ENCODE results near the gene RUNX2. TPM values are rescaled to one million over a fixed set of nuclear protein-coding genes. Genes with fewer than 3 reads are reported as not detected.

The RUNX2 gene
- total and polyA plus RNA-seq, 10 donors: 0.86 to 9.4 (median 6.6) TPM

DNA sequence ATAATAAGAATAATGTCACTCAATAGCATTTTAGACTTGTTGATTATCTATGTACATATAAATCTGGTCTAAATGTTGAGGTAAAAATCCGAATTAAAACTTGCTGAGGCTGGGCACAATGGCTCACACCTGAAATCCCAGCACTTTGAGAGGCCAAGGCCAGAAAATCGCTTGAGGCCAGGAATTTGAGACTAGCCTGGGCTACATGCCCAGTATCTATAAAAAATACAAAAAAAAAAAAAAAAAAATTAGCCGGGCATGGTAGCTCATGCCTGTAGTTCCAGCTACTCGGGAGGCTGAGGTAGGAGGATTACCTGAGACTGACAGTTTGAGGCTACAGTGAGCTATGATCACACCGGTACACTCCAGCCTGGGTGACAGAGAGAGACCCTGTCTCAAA is 83.8 kb downstream of the RUNX2 start:
- Histone ChIP-seq H3K9me3 (no peaks in the 10 kb centered on the region), H3K36me3 (no peaks in the 10 kb centered on the region), H3K4me3 (no peak overlapping the region), H3K4me1 (peaks cover 0 to 5% (median 0%) of the 10 kb centered on the region in 6 donors), H3K27ac (no peak overlapping the region), H3K27me3 (replicated peaks in 1 of 7) (peaks cover 0 to 19% (median 4%) of the 10 kb centered on the region in 7 donors)
- 81 to 92% (median 88%) methylated on average over 5 of the region's 5 CpGs for WGBS, 5 donors
- intact Hi-C loops (cut with DNase I; ENCODE audit: low total_unique reads): no loop called here
- no peak for DNase-seq
- TF ChIP-seq, protein P1, sequence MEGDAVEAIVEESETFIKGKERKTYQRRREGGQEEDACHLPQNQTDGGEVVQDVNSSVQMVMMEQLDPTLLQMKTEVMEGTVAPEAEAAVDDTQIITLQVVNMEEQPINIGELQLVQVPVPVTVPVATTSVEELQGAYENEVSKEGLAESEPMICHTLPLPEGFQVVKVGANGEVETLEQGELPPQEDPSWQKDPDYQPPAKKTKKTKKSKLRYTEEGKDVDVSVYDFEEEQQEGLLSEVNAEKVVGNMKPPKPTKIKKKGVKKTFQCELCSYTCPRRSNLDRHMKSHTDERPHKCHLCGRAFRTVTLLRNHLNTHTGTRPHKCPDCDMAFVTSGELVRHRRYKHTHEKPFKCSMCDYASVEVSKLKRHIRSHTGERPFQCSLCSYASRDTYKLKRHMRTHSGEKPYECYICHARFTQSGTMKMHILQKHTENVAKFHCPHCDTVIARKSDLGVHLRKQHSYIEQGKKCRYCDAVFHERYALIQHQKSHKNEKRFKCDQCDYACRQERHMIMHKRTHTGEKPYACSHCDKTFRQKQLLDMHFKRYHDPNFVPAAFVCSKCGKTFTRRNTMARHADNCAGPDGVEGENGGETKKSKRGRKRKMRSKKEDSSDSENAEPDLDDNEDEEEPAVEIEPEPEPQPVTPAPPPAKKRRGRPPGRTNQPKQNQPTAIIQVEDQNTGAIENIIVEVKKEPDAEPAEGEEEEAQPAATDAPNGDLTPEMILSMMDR (IDR thresholded peaks at IDR 0.05 in 8 of 11, conservative IDR thresholded peaks at IDR 0.05 in 3 of 11): no peak
- TF ChIP-seq POLR2A (IDR thresholded peaks at IDR 0.05) (no peak), POLR2AphosphoS5 (IDR thresholded peaks at IDR 0.05) (no peak)

DNA sequence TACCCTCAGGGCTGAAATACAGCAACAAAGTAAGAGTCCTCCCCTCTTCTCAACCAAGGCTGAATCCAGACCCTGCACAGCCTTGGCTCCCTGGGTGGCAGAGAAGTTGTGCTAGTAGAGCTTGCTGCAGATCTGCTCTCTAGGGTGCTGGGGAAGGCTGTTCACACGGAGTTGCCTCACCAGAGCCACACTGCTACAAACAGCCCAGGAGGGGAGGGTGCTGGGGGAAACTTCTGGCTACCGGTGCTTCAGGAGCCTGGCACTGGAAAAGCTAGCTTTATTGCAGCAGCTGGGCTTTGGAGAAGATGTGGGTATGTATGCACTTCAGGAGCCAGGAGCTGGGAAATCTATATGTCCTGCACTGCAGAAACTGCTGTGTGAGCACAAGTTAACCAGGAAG is 87.2 kb downstream of the RUNX2 start:
- 19 to 48% (median 36%) methylated on average over 2 of the region's 2 CpGs; no CpG with 5 or more reads in 1 of the 5 donors for WGBS, 5 donors

DNA sequence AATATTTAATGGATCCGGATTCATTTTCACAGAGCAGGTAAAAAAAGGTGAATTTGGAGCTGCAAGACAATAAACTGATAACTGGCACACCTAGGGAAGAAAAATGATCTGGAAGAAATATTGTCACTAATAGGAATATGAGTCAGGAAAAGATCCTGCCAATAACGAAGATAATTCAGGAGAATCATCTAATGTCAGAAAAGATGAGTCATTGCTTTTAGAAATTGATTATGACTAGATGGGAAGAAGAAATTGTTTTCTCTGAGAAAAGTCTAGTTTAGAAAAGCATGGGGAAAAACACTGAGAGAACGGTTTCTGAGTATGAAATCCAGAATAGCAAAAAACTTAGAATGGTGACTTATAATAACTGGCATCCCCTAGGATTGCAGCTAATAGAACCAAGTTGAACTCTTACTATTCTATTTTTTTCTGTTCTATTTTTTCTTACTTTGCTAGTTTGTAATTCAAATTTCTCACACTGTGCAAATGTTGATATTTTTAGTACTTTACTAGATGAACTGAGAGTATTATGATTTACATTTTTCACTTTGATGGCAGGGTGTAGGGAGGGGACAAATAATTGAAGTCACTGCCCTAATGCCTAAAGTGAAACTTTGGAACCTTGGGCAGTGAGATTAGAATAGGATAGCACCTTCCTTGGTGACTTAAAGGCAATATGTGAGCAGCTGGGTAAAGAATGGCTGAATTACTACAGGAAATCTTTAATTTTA is 87.8 kb downstream of the RUNX2 start:
- H3K27ac ChIP-seq: no peak overlapping the region
- no peak for TF ChIP-seq POLR2AphosphoS5 (IDR thresholded peaks at IDR 0.05)
- TF ChIP-seq POLR2A (IDR thresholded peaks at IDR 0.05): no peak
- TF ChIP-seq, protein P1 (IDR thresholded peaks at IDR 0.05 in 8 of 11, conservative IDR thresholded peaks at IDR 0.05 in 3 of 11): no peak
- intact Hi-C loops (cut with DNase I; ENCODE audit: low total_unique reads): no loop called here

More for the DNA sequence above, 87.2 kb downstream of the RUNX2 start:
- intact Hi-C loops (cut with DNase I; ENCODE audit: low total_unique reads): no loop called here
- H3K27ac ChIP-seq: no peak overlapping the region
- TF ChIP-seq POLR2AphosphoS5 (IDR thresholded peaks at IDR 0.05) (no peak), POLR2A (IDR thresholded peaks at IDR 0.05) (no peak)
- TF ChIP-seq, protein P1 (IDR thresholded peaks at IDR 0.05 in 8 of 11, conservative IDR thresholded peaks at IDR 0.05 in 3 of 11): no peak
- H3K9me3 ChIP-seq: no peaks in the 10 kb centered on the region
- no peak overlapping the region for H3K4me3 ChIP-seq
- no peaks in the 10 kb centered on the region for H3K36me3 ChIP-seq
- H3K4me1 ChIP-seq: peaks cover 5 to 19% (median 12%) of the 10 kb centered on the region in 6 donors
- DNase-seq: no peak
- H3K27me3 ChIP-seq (replicated peaks in 1 of 7): peaks cover 4 to 50% (median 17%) of the 10 kb centered on the region in 7 donors

DNA sequence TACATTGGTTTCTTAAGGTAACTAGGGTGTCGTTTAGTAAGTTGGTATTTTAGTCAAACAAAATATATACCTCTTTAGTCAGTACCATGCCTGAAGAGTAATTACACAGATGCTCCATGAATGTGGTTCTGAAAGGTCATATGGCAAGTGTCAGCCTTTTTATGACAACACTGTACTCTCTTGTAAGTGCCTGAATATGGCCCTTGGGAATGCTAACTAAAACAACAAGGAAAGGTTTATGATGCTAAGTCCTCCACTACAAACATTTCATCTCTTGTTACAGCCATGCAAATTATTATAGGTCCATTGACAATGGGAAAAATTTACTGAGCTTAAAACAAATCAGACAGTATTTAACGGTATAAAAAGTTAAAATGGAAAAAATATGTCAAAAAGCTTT is 88.6 kb downstream of the RUNX2 start:
- DNase-seq: no peak
- intact Hi-C loops (cut with DNase I; ENCODE audit: low total_unique reads): no loop called here
- no peak for TF ChIP-seq POLR2A (IDR thresholded peaks at IDR 0.05)
- TF ChIP-seq, protein P1 (IDR thresholded peaks at IDR 0.05 in 8 of 11, conservative IDR thresholded peaks at IDR 0.05 in 3 of 11): no peak
- no peak for TF ChIP-seq POLR2AphosphoS5 (IDR thresholded peaks at IDR 0.05)

More for the DNA sequence above, 87.8 kb downstream of the RUNX2 start:
- no peak overlapping the region for H3K4me3 ChIP-seq
- no peaks in the 10 kb centered on the region for H3K36me3 ChIP-seq
- H3K9me3 ChIP-seq: no peaks in the 10 kb centered on the region
- peaks cover 10 to 26% (median 18%) of the 10 kb centered on the region in 6 donors for H3K4me1 ChIP-seq
- no peak for DNase-seq
- 47 to 66% (median 54%) methylated on average over 3 of the region's 3 CpGs for WGBS, 5 donors
- H3K27me3 ChIP-seq (replicated peaks in 1 of 7): peaks cover 4 to 57% (median 24%) of the 10 kb centered on the region in 7 donors

More for the DNA sequence above, 88.6 kb downstream of the RUNX2 start:
- Histone ChIP-seq H3K9me3 (no peaks in the 10 kb centered on the region), H3K27ac (no peak overlapping the region), H3K36me3 (no peaks in the 10 kb centered on the region), H3K27me3 (replicated peaks in 1 of 7) (peaks cover 4 to 64% (median 30%) of the 10 kb centered on the region in 7 donors), H3K4me1 (peaks cover 16 to 33% (median 25%) of the 10 kb centered on the region in 6 donors), H3K4me3 (no peak overlapping the region)
- WGBS, 5 donors: 65 to 90% (median 80%) methylated on average over 2 of the region's 2 CpGs

Measured in spleen (tissue), 11 donors.